ENCODE data around the gene MVD.

MVD gene

DNA sequence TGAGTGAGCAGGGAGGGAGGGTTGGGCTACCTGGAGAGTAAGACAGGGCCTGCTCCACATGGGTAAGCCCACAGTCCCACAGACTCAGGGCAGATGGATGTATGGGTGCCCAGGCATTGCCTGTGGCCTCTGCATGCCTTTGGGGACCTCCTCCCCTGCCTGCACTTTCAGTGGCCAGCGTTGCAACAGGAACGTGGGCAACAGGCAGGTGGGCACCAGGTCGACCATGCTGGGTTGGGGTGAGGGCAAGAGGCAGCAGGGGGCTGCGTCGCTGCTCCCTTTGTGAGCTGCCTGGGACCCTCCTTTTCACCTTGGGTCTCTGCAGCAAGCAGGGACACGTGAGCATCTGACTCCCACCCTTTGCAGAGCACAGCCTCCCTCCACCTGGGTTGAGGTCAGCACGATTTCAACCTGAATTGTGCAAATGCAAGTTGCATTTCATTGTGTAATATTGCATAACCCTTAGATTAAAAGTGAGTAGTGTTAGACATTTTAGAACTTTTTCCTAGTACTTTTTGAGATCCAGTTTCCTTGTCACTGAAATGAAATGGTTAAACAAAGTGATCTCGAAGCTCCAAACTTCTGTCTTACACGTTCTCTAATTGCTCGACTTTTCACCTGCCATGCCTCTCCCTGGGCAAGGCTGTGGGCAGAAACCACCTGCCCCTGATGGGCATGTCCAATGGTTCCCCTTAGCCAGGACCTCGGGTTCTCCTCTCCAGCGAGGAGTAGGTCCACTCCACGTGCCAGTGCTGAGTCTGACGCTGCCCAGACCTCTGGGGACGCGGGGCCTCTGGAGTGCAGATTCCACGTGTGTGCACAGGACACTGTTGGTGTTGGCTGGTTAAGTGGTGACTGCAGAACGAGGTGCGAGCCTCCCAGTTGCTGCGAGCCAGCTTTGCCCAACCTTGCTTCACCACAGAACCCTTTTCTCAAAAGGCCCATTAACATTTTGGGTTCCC lies 57.4 kb downstream of the MVD start:
- Histone ChIP-seq H3K27ac (no peak overlapping the region), H3K36me3 (replicated peaks) (peaks cover 35% of the 10 kb centered on the region), H3K27me3 (replicated peaks) (no peaks in the 10 kb centered on the region), H3K4me3 (ENCODE audit: low read depth, low read length) (no peak overlapping the region)
- TF ChIP-seq, protein P1, sequence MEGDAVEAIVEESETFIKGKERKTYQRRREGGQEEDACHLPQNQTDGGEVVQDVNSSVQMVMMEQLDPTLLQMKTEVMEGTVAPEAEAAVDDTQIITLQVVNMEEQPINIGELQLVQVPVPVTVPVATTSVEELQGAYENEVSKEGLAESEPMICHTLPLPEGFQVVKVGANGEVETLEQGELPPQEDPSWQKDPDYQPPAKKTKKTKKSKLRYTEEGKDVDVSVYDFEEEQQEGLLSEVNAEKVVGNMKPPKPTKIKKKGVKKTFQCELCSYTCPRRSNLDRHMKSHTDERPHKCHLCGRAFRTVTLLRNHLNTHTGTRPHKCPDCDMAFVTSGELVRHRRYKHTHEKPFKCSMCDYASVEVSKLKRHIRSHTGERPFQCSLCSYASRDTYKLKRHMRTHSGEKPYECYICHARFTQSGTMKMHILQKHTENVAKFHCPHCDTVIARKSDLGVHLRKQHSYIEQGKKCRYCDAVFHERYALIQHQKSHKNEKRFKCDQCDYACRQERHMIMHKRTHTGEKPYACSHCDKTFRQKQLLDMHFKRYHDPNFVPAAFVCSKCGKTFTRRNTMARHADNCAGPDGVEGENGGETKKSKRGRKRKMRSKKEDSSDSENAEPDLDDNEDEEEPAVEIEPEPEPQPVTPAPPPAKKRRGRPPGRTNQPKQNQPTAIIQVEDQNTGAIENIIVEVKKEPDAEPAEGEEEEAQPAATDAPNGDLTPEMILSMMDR (IDR thresholded peaks at IDR 0.05; ENCODE audit: low read depth, low read length, missing control alignments) = no peak
- no peak for DNase-seq
- in situ Hi-C loops (cut with HindIII; ENCODE audit: low pct_ligation_motif_present, low sequenced_read_pairs) = no loop called here

GRCh38 chr16:88602091-88602490 lies 60.8 kb downstream of the MVD start:
- no peak overlapping the region for H3K4me3 ChIP-seq (ENCODE audit: low read depth, low read length)
- peaks cover 37% of the 10 kb centered on the region for H3K36me3 ChIP-seq (replicated peaks)
- no peak overlapping the region for H3K27ac ChIP-seq
- no peaks in the 10 kb centered on the region for H3K27me3 ChIP-seq (replicated peaks)
- in situ Hi-C loops (cut with HindIII; ENCODE audit: low pct_ligation_motif_present, low sequenced_read_pairs) = no loop called here
- TF ChIP-seq, protein P1 (IDR thresholded peaks at IDR 0.05; ENCODE audit: low read depth, low read length, missing control alignments) = no peak
- no peak for DNase-seq
